GM19372 (cell line): ENCODE data around the gene CAPN13.
"Not testable (repeated sequence)": the region's sequence is repeated elsewhere in the genome, so short reads cannot be mapped to it uniquely, and the experiment has no call there.

Experiments
- ATAC-seq: cut with Tn5 transposase; IDR thresholded peaks from one replicate; pipeline ENCODE4 v1.9.1; 2021; ENCODE audit warnings: mild to moderate bottlenecking, low read depth, moderate library complexity; ENCODE audit not compliant: unreplicated experiment

Gene CAPN13

DNA sequence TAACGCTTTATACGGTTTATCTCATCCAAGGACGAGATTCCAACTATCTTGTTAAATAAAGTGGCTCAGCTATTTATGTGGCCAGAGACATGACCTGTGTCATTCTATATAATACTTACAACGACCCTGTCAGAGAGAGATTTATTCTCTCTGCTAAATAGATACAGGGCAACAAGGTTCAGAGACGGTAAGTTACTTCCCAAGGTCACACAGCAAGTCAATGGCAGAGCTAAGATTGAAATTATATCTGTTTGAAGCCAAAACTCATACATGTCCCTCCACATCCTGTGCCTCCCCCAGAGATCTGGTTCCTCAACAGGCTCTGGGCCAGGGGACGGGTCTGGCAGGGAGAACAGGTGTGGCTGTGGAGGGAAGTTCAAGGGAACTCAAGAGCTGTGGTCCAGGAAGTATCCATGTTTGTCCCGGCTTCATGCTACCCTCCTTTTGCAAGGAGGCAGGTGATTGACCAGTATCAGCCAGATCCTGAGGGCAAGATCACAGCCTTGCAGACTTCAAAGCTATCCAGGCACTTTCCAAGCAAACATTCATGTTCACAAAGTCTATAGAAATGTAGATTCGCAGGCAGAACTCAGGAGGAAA lies 99.8 kb downstream of the CAPN13 start:
- ATAC-seq: no peak

DNA sequence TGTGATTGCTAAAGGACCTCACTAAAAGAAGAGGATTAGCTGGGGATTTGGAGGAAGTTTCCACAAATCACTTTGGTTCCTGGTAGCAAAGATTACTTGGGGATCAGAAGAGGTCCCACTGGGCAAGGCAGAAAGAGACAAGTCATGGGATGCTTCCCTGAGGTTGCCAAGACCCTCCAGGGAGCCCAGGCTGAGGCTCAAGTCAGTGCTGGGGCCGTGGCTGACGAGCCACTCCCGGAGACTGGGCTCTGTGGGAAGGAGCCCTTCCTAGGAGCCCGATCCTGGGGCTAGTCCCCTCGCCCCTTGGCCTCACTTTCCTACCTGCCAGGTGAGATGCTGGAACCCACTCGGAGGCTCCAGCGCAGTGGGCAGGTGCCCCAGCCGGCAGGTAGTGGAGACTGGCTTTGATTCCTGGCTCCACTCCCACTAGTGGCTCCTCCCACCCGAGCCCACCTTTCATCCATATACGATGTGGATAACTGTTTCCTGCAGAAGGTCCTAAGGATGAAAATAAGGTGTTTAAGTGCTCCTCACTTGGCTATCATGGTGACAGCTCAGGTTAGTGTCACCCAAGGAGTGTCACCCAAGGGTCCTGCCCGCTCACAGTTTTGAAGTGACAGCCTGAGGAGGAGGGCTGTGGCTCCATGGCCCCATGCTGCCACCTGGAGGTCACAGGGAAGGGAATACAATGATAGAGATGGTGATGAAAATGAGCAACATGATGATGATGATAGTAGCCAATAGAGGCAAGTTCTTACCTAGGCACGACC lies 100.5 kb downstream of the CAPN13 start:
- ATAC-seq: no peak

DNA sequence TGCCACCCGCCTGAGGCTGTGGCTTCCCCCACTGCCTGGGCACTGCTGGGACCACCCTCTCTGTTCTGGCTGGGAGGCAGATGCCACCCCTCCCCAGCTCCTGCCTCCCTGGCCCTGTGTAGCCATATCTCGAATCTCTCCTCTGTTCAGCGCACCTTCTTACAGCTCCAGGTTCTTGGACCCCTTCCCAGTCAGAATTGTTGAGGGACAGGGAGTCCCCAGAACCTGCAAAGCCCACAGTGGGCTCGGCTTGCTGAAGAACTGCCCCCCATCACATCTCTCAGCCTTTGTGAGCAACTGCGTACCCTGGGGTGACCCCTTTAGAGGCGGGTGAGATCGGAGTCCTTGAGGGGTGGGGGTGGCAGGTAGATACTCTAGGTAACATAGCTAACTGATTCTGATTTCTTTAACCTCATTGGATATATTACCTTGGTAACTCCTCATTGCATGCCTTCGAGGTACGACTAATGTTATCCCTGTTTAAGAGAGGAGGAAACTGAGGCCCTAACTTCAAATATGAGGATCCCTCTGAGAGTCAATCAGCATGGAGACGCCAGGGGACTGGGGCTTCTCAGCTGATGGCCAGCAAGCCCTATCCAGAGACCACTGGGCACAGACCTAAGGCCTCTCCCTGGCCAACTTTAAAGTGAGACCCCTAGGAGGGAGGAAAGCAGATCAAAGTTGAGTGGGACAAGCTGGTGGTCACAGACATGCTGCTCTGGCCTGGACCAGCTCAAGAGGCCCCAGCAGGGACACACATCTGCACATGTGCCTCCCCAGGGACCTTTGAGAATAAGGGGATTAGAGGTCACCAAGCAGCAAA lies 101.3 kb downstream of the CAPN13 start:
- ATAC-seq: no peak

DNA sequence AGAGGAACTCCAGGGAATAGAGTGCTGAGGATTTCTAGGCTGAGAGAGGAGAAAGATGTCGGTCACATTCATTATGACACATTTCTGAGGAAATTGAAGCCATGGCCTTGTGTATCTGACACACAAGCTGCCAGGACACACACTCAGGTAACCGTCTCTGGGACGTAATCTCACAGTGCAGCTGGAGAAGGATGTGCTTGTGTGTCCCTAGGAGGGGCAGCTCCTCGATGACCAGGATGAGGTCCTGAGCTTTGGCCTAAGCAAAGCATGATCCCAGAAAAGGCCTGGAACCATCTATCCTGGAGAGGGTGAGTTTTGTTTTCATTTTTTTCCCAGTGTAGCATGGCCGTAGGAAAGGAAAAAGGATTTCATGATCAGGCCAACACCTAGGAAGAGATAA lies 102.2 kb downstream of the CAPN13 start:
- no peak for ATAC-seq

DNA sequence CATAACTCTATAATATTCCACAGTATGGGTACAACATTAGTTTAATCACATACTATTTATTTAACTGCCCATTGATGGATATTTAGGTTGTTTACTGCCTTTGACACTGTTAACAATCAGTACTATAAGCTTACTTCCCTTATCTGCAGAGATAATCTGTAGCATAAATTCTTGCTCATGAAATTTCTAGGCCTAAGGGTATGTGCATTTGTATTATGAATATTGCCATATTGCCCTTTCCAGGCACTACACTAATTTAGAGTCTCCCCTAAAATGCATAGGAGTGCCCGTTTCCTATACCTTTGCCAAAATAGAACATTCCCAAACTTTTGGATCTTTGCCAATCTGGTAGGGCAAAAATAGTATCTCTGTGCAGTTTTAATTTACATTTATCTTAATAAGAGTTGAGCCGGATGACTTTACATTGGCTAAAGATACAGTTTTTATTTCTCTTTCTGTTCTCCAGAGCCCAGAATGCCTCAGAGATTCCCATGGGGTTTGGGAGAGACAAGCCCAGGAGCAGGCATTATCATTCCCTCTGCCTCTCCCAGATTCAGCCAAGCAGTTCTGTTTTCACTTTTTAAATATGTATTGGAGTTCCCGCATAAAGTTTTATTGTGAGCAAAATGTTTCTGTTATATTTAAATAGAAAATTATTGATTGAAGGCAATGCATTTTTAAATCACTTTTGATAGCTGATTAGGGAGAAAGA lies 102.8 kb downstream of the CAPN13 start:
- no peak for ATAC-seq

DNA sequence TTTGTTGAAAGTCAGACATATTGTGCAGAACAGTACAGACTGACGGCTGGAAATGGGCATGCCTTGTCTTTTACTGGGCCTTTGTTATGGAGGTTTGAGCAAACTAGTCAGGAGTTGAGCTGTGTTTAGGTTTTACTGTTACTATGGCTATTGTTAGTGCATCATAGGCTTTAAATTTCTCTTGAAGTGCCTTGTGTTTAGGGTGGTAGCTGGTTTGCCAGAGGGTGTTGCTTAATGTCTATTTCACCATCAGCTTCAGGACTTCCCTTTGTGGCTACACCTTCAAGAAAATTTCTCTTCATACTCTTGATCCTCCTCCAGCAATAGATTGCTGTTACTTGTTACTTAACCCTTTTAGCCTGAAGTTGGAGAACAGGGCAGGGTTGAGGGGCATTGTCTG lies 104.6 kb downstream of the CAPN13 start:
- no peak for ATAC-seq

DNA sequence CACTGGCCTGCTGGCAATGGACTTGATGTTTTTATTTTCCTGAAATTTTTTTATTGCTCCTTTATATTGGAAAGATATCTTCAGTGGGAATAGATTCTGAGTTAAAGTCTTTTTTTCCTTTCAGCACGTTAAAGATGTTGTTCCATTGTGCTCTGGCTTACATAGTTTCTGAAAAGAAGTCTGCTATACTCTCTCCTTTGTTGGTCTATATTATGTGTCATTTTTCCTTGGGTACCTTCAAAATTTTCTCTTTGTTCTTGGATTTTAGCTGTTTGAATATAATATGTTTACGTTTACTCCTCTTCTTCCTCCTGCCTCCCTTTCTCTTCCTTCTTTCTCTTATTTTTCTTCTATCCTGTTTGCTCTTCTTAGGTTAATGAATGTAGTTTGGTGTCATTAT lies 105.5 kb downstream of the CAPN13 start:
- no peak for ATAC-seq

DNA sequence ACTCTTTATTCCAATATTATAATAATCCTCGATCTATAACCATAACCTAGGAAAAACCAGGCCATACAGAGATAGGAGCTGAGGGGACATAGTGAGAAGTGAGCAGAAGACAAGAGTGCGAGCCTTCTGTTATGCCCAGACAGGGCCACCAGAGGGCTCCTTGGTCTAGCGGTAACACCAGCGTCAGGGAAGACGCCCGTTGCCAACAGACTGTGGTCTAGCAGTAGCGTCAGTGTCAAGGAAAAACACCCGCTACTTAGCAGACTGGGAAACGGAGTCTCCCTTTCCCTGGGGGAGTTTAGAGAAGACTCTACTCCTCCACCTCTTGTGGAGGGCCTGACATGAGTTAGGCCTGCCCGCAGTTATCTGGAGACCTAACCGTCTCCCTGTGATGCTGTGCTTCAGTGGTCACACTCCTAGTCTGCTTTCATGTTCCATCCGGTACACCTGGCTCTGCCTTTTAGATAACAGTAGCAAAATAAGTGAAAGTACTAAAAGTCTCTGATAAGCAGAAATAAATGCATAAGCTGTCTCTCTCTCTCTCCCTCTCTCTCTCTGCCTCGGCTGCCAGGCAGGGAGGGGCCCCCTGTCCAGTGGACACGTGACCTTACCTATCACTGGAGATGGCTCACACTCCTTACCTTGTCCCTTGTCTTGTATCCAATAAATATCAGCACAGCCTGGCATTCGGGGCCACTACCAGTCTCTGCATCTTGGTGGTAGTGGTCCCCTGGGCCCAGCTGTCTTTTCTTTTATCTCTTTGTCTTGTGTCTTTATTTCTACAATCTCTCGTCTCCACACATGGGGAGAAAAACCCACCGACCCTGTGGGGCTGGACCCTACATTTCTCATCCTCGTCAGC lies 109.8 kb downstream of the CAPN13 start:
- ATAC-seq: not testable (repeated sequence)

DNA sequence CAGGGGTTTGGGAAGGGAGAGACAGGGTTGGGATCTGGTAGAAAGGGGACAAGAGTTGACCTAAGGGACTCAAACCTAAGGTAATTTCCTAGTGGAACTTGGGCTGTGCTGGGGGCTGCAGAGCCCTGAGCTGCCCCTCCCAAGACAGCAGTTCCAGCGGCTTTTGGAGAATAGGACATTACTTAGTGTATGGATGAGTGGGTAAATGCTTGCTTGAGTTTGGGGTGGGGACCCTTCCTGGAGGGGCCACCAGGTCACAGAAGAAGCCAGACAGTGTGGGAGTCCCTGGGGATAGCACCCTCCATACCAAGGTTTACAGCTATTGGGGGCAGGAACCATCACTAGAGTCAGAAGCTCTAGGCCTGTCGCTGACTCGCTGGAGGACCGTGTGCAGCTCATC lies 111.5 kb downstream of the CAPN13 start:
- ATAC-seq: no peak

DNA sequence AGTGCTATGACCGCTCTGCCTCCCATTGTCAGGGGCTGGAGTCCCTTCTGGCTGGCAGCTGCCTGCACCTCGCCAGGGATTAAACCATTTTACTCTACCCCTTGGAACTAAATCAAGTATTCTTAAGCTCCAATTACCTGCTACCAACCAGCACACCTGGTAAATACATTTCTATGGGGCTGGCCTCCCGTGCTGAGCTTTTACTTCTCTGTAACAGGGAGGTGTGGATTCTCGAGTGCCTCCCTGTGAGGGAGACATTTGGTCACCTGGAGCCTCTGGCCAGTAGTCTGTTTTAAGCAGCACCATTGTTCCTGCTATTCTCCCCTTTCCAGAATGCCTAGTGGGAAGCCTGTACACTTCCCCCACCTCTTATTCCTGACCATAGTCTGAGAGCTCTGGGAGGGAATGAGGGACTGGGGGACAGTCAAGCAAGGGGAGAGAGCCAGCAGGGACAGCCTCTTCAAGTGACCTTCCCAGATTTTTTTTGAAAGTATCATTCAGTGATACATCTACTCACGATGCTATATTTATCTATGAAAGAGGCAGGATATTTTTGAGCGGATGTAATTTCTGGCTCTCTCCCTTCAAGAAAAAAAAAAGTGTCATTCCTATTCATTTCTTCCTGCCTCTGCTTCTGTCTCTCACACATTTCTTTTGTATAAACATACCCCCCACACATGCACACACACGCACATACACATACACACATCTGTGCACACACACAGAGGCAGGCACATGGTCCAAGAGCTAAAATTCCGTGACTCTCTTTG lies 112.8 kb downstream of the CAPN13 start:
- no peak for ATAC-seq

DNA sequence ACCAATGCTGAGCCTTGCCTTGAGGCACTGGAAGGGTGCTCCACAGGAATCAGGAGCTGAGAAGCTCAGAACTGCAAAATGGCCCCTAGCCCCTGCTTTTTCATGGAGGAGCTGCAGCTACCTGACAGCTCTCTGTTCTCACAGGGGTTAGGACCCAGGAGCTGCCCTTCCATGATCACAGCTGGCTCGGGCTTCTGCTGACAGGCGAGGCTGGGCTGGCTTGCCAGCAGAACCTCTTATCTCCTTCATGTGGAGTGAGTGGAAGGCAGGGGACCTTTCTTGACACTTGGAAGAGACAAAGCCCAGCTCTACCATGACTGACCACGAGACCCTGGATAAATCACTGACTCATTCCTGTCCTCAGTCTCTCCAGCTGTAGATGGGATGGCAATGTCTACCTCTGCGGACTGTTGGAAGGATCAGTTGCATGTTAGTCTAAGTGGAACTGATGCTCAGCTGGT lies 113.4 kb downstream of the CAPN13 start:
- no peak for ATAC-seq

DNA sequence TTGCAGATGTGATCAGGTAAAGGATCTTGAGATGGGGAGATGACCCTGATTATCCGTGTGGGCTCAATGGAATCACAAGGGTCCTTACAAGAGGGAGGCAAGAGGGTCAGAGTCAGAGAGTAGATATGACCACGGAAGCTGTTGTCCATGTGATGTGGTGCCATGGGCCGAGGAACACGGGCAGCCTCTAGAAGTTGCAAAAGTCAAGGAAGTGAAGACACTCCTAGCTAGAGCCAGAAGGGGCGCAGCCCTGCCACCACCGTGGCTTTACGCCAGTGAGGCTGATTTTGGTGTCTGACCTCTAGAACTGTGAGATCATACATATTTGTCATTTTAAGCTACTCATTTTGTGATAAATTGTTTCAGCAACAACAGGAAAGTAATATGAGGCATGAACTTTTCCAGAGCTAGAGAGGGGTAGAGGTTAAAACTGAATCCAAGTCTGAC lies 114.4 kb downstream of the CAPN13 start:
- ATAC-seq: no peak

DNA sequence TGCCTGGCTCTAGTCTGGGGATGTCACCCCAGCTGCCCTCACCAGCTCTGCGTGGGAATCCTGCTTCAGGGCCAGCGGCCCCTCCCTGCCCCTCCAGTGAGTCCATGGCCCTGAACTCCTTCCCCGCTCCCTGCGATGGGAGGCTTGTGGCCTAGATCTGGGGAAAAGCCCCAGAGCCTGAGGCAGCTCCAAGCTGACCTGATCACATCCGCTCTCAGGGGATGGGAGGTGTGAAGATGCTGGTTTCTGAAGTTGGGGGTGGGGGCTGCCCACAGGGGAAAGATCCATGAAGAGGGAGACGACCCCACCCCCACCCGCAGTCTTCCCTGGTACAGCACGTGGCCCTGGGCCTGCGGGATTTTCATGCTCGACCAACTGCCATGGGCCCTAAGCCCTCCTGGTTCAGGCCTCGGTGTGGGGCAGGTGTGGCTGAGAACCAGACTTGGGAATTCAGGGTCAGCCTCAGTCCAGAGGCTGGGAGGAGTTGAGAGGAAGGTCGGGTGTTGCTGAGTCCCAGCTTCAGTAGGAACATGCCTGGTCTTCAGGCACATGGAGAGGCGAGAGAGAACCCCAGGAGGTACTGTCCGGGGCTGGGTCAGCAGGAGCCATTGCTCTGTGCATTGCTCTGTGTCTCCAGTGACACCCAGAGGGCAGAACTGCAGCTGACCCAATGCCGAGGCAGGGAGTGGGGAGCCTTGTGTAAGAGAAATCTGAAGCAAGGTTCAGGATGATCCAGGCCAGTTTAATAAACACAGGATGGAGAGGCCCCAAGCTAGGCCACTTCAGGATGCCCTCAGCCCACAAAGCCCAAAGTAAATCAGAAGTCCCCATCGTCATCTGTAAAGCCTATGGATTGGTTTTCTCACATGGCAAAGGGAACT lies 115.1 kb downstream of the CAPN13 start:
- no peak for ATAC-seq

DNA sequence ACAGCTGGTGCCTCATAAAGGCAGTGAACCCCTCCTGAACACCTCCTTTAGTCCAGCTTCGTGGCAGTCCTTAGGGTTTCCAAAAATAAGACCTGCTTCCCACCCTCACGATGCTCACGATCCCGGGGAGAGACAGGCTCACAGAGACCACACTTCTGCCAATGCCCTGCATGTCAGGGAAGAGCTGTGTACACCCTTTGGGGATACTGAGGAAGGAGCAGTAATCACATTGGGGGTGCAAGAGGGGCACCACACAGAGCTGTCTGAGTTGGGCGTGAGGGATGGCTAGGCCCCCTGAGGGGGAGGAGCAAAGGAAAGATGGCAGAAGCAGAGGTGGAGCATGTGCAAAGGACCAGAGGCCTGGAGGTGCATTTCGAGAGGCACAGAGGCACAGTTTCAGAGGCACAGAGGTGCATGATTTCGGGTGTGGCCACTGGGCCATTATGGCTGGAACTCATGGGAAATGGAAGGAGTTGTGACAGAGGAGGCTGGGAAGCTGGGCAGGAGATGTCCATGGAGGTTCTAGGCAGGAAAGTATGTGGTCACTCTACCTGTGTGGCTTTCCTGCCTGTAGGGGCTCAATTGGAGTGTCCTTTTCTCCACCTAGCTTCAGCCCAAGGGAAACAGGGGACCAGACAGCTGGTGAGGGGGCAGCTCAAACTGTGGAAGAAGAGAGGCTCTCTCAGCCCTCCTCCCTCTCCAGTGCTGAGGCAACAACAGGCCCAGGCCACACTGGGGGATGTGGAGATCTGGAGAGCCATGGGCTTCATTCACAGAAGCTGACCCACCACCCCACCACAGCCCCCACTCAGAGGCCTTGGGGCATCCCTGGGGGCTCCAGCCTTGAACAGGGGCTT lies 115.9 kb downstream of the CAPN13 start:
- ATAC-seq: no peak

DNA sequence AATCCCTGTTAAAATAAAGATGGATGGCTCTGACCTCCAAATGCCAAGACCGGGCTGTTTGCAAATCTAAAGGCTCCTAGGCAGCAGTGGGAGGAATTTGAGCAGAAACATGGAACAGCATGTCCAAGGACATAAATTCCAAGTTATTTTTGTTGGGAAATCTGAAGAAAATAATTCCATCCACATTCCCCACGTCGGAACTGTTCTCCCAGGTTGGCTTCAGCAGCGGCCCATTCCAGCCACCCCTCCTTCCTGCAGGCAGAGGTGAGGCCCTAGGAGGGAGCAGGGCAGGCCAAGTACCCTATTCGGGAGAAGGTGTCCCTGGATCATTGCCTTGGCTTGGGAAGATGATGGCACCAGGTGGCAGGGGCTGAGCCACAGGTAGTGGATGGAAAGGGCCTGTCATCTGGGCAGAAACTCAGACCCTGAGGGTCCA lies 117.1 kb downstream of the CAPN13 start:
- ATAC-seq: no peak

DNA sequence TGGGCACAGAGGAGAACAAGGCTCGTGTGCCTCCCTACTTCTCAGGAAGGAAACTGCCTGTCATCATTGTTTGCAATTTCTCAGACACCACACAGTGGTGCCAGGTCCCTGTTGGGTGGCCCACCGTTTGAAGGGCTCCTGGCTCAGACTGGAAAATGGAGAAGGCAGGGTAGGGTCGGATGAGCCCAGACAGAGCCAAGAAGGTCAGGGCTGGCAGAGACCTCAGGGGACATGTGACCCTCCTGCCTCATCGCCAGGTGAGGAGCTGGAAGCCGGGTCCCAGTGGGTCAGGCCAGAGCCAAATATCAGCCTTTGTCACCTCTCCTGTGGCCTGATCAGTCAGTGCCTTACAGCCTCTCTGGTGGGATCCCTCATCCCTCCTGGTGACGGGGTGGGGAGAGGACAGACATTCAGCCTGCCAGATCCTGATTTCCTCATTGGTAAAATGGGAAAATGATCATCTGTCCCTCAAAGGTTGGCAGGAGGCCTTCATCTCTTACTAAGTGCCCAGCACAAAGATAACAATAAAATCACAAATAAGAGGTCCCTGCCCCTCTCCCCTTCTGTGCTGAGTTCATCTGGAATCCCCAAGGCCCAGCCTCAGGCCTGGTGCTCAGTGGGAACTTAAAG lies 117.6 kb downstream of the CAPN13 start:
- no peak for ATAC-seq

DNA sequence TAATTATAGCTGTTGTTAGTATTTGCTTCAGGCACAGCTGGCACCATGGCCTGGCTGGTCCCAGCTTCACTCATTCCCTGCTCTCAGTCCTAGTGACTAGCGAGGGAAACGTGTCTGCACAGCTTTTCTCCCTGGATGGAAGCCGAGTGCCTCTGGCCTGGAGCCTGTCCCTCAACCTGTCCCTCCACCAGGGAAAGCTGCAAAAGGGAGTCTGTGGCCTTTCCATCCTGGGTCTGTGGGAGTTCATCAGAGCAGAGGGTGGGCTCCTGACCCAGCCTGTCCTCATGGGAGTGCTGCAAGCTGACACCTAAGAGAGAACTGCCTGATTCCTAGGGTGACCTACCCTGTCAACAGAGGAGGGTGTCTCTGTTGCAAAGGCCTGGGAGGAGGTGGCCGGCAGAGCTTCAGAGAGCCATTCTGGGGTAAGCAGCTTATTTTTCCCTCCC lies 118.3 kb downstream of the CAPN13 start:
- ATAC-seq: no peak
